Chondrocyte (in vitro differentiated cells): Measurements from ENCODE around the gene SS18L1. TPM values are rescaled to one million over a fixed set of nuclear protein-coding genes. Genes with fewer than 3 reads are reported as not detected.

ENCODE experiments used
- DNase-seq: peaks from one replicate; pipeline ENCODE4 v3.0.0; 2021; ENCODE audit warnings: mixed read lengths, low spot score
- H3K27ac Mint-ChIP-seq: one replicate; pipeline ENCODE4 v1.8.0; 2021; ENCODE audit warnings: mild to moderate bottlenecking, moderate library complexity, mixed read lengths; ENCODE audit not compliant: unreplicated experiment
- H3K27me3 Mint-ChIP-seq: 2 replicates; pipeline ENCODE4 v1.8.0; 2021; ENCODE audit warnings: low read depth, mixed read lengths
- H3K36me3 Mint-ChIP-seq: 2 replicates; pipeline ENCODE4 v1.8.0; 2021; ENCODE audit warnings: low read depth, mixed read lengths
- H3K4me1 Mint-ChIP-seq: 2 replicates; pipeline ENCODE4 v1.8.0; 2021; ENCODE audit warnings: low read depth, mild to moderate bottlenecking, mixed read lengths
- H3K4me3 Mint-ChIP-seq: one replicate; pipeline ENCODE4 v1.8.0; 2021; ENCODE audit warnings: mild to moderate bottlenecking, moderate library complexity, mixed read lengths; ENCODE audit not compliant: unreplicated experiment
- H3K9me3 Mint-ChIP-seq: 2 replicates; pipeline ENCODE4 v1.8.0; 2021; ENCODE audit warnings: low read depth, mixed read lengths
- total RNA-seq: library from RNA; stranded (reverse); gene quantifications from 3 replicates; pipeline ENCODE4 v1.2.1, GENCODE V29; 2021
- TF ChIP-seq, protein P1 (sequence below): fragments of 200-600 bp; sonication (generic); IDR thresholded peaks from 2 replicates; pipeline ENCODE4 v1.5.0; 2021; ENCODE audit warnings: antibody characterized with exemption, mild to moderate bottlenecking, moderate library complexity

SS18L1 gene
- total RNA-seq, 1 donor from 2014 or later, result 13.4 TPM

DNA sequence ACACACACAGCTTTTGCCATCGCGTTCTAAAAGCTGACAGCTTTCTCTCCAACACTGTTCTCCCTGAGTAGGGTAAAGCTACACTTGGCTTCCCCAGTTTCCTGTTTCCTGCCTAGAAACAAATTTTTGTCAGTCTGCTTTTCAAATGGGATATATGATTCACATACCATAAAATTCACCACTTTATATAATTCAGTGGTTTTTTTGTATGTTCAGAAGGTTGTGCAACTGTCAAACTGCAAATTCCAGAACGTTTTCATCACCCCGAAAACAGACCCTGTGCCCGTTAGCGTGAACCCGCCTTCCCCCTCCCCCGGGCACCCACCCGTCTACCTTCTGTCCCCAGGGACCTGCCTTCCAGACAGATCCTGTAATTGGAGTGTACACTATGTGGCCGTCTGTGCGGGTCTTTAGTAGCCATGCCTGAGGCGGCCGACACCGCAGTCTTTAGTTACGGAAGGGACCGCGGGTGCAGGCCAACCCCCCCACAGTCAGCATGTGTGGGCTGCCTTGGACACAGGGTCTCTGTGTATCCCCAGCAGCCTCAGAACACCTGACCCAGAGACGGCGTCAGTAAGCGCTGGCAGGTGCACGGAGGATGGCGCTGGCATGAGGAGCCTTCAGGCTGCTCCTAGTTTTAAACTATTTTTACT, 59.9 kb downstream of the SS18L1 start:
- TF ChIP-seq, protein P1, sequence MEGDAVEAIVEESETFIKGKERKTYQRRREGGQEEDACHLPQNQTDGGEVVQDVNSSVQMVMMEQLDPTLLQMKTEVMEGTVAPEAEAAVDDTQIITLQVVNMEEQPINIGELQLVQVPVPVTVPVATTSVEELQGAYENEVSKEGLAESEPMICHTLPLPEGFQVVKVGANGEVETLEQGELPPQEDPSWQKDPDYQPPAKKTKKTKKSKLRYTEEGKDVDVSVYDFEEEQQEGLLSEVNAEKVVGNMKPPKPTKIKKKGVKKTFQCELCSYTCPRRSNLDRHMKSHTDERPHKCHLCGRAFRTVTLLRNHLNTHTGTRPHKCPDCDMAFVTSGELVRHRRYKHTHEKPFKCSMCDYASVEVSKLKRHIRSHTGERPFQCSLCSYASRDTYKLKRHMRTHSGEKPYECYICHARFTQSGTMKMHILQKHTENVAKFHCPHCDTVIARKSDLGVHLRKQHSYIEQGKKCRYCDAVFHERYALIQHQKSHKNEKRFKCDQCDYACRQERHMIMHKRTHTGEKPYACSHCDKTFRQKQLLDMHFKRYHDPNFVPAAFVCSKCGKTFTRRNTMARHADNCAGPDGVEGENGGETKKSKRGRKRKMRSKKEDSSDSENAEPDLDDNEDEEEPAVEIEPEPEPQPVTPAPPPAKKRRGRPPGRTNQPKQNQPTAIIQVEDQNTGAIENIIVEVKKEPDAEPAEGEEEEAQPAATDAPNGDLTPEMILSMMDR, result no peak
- peak; percentile 81 for DNase-seq
- H3K36me3 Mint-ChIP-seq, result peaks cover 13% of the 10 kb centered on the region
- peak overlapping the region; percentile 89 for H3K27ac Mint-ChIP-seq
- peak overlapping the region; percentile 45 for H3K4me3 Mint-ChIP-seq
- H3K27me3 Mint-ChIP-seq, result no peaks in the 10 kb centered on the region
- peaks cover 34% of the 10 kb centered on the region for H3K4me1 Mint-ChIP-seq
- no peaks in the 10 kb centered on the region for H3K9me3 Mint-ChIP-seq

DNA sequence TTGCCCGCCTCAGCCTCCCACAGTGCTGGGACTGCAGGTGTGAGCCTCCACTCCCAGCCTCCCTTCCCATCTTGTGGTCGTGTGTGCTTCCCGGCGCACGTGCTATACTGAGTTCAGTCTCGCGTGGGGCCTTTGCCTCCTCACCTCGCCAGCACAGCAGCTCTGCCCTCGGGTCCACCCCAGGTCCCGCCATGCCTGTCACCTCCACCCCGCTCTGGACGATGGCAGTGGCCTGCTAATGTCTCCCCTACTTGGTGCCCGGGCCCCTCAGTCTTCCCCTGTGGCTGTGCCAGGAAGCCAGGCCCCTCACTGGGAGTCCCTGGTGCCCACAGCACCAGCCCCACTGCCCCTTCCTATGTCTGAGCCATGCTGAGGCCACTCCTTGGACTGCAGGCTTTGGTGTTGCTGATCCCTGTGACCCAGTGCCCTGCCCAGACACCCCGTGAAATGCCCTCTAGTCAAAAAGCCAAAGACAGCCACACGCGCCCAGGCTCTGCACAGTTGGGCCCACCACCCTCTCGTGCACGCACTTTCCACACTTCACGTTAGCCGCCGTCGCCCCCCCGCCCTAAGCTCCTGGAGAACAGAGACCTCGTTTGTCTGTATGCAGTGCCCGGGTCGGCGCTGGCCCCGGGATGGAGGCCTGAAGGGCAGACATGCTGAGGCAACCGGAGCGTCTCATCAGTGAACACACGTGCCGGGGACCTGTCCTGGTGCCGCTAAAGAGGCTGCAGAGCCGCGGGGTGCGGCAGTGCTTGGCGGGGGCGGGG, 62.2 kb downstream of the SS18L1 start:
- DNase-seq, result peak; percentile 95
- Mint-ChIP-seq H3K4me1 (peaks cover 34% of the 10 kb centered on the region), H3K9me3 (no peaks in the 10 kb centered on the region), H3K4me3 (no peak overlapping the region), H3K27me3 (no peaks in the 10 kb centered on the region), H3K27ac (no peak overlapping the region), H3K36me3 (no peaks in the 10 kb centered on the region)
- TF ChIP-seq, protein P1, result no peak

DNA sequence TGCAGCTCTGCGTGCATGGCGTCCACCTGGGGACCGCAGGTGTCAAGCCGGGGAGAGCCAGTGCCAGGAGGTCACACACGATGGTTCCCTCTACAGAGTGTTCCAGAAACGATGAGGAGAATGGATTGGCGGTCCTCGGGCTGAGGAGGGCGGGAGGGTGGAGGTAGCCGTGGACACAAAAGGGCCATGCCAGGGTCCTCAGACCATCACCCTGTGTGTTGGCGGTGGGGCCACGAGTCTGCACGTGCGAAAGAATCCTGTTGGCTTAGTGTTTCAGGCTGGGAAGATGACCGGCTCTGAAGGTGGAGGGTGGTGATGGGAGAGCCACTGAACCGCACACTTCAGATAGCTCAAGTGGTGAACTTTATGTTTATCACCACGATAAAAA, 62.8 kb downstream of the SS18L1 start:
- Mint-ChIP-seq H3K9me3 (no peaks in the 10 kb centered on the region), H3K4me1 (peaks cover 28% of the 10 kb centered on the region), H3K27me3 (no peaks in the 10 kb centered on the region), H3K36me3 (no peaks in the 10 kb centered on the region), H3K4me3 (no peak overlapping the region), H3K27ac (no peak overlapping the region)
- TF ChIP-seq, protein P1, result no peak
- no peak for DNase-seq

DNA sequence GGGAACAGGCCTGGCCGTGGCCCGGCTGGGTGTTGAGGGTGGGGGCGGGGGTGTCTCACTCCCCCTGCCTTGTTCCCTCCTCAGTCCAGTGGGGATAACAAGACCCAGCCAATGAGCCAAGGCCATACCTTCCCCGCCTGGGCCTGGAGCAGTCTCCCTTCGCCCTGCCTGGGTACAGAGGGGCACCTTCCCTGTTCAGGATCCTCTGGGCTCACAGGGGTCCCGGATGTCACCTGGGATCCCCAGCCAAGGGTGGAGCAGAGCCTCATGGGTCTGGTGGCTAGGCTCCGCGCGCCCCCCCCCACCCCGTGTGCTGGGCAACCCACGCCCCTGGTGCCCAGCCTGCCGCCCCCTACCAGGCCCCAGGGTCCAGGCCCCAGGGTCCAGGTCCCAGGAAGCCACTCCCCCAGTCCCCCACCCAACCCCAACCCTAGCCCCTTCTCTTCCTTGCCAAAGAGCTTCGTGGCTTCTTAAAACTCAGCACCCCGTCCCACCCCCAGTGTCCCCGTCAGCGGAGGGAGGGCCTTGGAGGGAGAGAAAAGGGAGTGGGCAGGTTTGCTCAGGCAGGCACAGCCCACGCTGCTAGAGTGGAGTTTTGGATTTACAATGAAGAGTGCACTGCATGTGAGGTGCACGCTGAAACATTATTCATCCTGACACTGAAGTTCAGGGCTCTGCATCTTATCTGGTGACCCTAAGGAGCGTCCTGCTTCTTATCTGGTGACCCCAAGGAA, 64.7 kb downstream of the SS18L1 start:
- DNase-seq, result peak; percentile 48
- H3K27ac Mint-ChIP-seq, result no peak overlapping the region
- peaks cover 2% of the 10 kb centered on the region for H3K27me3 Mint-ChIP-seq
- TF ChIP-seq, protein P1, result no peak
- H3K4me3 Mint-ChIP-seq, result no peak overlapping the region
- peaks cover 13% of the 10 kb centered on the region for H3K4me1 Mint-ChIP-seq
- no peaks in the 10 kb centered on the region for H3K36me3 Mint-ChIP-seq
- H3K9me3 Mint-ChIP-seq, result no peaks in the 10 kb centered on the region
